Activated CD4-positive, alpha-beta T cell treated with anti-CD3 and anti-CD28 coated beads, Interleukin-2, Interleukin-4, amounts not matched to agents 100 ng/mL and 50 ng/mL, durations not matched to agents 16 hours and 8 hours (primary cell): ENCODE results near the gene IL22RA2.

Experiments
- DNase-seq: peaks from one replicate; pipeline ENCODE4 v3.0.0-alpha.2; 2020; ENCODE audit warnings: low spot score

Gene IL22RA2

DNA sequence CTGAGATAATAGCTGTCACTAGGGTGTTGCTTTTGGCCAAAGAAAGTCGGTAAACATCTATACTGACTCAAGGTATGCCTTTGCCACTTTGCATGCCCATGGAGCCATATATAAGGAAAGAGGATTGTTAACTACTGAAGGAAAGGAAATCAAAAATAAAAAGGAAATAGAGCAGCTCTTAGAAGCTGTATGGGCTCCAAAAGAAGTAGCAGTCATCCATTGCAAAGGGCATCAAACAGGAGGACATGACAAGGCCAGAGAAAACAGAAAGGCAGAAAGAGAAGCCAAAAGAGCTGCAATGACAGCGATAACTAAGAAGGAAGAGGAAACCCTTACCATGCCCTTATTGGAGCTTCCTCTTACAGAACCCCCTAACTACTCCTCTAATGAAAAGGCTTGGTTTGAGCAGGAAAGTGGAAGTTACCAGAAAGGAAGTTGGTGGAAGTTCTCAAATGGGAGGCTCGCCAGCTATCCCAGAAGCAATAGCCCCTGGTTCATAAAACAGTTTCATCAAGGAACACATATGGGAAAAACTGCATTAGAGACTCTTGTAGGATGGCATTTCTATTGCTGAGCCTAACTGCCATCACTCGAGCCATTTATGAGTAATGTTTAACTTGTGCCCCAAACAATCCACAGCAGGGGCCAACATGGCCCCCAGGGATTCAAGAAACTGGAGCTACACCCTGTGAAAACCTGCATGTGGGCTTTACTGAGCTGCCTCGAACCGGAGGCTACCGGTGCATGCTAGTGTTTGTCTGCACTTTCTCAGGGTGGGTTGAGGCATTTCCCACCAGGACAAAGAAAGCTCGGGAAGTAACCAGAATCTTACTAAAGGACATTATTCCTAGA is 7.0 kb downstream of the IL22RA2 start:
- no peak for DNase-seq

DNA sequence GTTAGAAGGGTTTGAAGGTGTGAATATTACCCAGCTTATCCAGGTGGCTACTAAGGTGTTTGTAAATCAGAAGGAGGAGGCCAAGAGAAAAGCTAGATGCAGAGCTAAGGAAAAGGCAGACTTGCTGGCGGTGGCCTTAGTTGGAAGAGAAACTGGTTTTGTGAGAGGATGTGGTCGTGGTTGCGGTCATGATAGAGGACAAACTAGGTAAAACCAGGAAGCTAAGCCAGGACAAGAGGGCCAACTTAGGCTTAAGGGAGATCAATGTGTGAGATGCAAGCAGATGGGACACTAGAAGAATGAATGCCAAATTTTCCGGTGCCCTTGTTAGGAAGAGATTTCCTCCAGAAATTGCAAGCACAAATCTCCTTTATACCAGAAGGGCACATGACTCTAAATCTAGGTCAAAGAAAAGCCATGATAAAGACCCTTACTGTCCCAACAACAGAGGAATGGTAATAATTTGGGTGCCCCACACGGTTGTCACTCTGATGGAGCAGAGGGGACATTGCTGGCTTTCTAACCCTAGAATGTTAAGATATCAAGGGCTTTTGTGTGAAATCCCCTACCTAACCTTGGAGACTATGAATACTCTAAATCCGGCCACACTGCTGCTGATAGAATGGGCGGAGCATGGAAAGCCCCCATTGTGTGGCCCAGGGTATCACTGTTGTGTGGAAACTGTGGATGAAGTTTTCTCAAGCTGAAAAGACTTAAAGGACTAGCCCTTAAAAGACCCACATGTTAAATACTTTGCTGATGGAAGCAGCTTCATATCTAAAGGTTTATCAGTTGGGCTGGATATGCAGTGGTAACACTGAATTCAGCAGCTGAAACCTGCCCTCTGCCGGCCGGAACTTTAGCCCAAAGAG is 7.8 kb downstream of the IL22RA2 start:
- DNase-seq, result peak; percentile 38

DNA sequence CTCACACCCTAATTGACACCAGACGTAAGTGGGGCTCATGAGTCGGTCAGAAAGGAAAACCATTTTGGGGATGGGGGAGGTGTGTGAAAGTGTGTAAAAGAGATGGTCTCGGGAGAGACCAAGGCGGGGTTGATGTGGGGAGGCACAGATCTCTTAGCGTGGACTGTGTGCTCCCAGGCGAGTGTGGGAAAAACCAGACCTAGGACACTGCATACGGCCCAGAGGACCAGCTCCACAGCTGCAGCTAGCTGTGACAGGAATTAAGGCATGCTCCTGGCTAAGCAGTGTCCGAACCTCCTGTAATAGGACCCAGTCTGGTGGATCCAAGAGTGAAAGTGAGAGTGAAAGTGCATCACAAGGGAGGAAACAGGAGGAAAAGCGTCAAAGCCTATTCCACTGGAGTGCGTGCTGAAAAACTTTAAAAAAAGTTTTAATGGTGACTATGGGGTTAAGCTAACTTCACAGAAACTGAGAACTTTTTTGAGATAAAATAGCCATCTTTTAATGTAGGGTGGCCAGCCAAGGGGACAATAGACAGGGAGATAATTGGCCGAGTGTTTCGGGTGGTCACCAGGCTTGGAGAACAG is 9.6 kb downstream of the IL22RA2 start:
- no peak for DNase-seq

DNA sequence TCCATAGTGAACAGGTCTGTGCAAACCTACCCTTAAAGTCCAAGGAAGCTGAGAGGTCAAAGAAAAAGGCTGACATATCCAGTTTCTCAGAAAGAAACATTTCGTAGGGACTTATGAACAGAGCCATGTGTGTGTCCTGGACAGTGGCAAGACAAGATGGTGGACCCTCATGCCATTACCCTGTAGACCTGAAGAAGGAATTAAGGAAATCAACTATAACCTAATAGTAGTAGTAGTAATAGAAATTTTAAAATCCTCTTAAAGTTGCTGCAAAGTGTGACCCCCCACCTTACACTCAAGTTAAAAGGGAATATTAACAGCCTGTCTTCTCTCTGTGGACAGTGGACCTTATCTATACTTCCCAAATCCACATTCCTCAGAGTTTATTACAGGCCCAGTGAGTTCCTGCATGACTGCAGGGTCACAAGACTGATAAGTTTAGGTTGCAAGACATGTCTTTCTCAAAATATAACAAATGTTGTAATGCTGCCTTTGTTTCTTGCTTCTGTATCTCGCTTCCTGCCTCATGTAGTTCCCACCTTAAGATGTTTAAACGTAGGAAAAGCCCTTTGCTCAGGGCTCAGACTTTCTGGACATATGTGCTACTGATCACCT is 10.6 kb downstream of the IL22RA2 start:
- no peak for DNase-seq

DNA sequence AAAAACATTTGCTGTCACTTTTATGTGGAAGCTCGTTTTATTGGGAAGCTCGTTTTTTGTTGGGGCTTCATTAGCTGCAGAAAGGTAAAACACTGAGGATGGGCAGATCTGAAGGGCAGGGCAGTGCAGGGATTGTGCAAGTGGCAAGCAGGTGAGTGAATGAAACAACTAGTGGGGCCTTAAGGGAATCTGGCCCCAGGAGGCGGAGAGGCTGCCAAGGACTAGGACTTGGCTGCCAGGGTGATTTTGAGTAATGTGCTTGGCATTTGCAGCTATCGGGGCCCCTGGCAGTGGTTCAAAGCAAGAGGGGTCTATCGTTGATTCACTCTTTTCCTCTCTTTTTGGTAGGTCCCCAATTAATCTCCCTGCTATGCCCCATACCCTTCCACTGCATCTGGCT is 11.5 kb downstream of the IL22RA2 start:
- no peak for DNase-seq

DNA sequence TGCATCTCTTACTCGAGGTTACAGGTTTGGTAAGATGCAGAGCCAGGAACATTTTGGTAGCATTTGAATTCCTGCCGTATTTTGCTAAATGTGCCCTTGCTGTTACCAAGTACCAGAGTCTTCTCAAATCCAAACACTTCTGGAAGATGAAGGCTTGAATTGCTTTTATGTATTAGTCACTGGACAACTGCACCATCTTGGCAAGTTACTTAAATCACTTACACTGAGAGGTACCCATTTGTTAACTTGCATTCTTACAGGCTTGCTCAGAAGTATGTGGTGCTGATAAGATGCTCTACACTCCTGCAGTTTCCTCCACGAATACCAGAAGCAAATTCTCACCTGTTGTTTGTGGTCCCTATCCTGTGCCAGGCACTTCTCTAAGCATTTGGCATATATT is 12.7 kb downstream of the IL22RA2 start:
- DNase-seq, result no peak

DNA sequence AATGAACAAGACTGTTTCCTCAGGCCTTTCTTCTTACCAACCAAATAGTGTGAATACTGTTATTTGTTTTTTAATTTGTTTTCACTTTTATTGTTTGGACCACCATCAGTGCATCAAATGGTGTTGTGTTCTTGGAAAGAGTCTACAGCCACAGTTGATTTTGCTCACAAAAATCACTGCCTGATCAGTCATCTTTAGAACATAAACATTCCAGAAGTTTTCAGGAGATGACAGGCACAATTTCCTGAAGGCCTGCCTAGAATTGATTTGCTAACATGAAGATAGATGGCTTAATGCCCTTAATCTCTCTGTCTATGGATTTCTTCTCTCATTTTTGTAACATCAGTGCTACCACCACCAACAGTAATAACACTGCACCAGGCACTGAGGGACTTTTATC is 13.5 kb downstream of the IL22RA2 start:
- DNase-seq, result no peak

DNA sequence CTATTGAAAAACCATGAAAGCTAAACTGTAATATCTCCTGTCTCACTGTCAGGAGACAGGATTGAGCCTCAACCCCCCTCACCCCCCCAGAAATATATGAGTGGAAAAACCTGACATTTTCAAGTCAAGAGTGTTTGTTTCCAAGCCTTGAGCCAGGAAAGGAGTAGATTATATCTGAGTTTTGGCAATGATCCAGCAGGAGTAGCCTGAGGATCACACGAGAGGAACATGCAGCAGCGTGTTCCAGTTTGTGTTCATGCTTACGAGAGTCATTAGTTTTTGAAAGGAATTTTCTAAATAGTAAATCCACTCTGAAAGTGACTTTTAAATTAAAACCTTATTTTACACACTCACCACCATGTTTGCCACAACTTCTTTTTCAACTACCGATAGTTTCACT is 15.8 kb downstream of the IL22RA2 start:
- DNase-seq, result no peak

DNA sequence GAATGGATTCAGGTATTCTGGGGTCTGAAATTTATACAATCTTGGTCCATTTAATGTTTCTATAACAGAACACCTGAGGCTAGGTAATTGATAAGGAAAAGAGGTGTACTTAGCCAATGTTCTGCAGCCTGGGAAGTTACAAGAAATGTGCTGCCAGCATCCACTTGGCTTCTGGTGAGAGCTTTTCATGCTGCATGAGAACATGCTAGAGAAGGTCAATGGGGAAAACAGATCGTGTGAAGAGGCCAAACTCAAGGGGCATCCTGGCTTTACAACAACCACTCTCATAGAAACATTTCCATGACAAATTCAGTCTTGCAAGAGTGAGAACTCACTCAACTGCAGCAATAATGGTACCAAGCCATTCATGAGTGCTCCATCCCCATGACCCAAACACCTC is 16.8 kb downstream of the IL22RA2 start:
- DNase-seq, result no peak

DNA sequence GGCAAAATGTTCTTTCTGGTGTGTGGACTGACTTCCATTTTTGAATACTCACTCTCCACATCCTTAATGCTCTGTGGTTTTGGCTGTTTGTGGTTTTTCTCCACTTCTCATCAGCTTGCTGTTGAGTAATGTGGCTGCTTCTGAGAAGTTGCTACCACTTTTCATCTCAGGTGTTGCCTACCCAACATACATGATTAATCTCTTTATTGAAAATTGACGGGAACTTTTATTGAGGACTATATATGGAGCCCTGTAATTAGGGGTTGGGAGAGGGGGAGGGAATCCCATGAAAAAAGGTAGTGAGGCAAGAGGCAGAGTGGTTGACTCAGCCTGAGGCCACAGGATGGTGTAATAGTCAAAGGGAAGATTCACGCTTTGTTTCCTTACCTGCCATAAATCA is 17.6 kb downstream of the IL22RA2 start:
- peak; percentile 81 for DNase-seq

DNA sequence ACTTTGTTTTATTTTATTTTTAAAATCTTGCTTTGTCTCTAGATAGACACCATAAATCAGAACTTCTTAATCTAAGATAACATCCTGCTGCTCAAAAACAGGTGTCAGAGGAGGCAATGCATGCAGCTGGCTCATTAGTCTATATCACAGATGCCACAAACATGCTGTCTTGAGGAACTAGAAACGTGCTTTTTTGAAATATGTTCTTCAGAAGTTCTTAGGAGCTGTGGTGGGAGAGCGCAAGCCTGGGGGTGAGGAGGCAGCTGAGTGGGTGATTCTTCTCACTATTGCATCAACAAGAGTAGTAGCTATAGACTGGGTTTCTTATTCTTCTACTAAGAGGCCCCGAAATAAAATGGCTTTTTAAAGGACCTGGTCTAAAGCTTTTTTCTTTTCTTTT is 23.4 kb downstream of the IL22RA2 start:
- DNase-seq, result no peak

DNA sequence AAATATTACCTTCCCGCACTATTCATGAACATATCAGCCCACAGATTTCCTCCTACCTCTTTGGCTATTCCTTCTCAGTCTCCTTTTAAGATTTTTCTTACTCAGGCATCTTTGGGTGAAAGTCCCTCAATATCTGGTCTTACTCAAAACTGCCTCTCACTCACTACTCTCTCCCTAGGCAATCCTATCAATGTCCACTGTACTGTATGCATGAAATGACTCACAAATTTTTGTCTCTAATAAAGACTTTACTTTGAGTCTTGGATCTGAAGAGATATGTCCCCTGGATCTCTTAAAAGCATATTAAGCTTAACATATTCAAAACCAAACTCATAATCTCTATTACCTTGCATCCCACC is 24.4 kb downstream of the IL22RA2 start:
- DNase-seq, result no peak

DNA sequence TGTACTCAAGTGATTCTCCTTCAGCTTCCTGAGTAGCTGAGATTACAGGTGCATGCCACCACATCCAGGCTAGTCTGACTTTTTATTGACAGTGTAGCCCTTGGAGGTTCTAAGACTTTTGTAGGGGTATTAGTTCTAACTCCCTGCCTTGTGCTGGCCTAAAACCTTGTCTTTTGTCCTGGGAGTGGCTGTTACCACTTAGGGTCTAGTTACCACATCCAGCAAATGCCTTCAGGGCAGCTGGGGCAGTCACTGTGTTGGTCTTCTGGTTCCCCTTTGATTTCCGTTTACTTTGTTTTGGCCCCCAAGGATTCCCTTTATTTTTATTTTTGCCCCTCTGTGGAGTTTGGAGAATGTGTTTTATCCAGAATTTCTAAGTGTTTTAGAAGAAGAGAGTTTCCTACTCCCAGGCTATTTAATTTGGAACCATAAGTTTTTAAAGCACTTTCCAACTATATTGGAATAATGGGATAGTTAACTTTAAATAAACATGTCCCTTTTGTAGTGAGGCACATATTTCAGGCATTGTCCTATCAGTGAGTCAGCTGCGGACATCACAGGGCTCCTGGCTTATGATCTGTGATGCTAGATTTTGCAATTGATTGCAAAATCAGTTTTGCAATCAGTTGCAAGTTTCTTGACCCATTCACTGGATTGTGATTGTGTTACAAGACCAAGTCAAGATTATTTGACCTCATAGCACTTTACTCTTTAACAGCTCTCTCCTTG is 25.0 kb downstream of the IL22RA2 start:
- no peak for DNase-seq

DNA sequence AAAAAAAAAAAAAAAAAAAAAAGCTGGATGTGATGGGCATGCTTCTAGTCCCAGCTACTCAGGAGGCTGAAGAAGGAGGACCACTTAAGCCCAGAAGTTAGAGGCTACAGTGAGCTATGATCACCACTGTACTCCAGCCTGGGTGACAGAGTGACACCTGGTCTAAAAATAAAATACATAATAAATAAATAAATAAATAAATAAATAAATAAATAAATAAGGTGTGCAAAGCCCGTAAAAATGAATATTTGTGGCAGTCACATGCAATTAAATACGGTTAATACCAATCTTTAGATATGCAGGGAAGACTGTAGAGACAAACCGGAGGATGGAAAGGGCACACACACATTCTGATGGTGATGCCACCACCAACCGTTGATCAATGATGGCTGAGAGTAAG is 26.2 kb downstream of the IL22RA2 start:
- DNase-seq, result no peak

DNA sequence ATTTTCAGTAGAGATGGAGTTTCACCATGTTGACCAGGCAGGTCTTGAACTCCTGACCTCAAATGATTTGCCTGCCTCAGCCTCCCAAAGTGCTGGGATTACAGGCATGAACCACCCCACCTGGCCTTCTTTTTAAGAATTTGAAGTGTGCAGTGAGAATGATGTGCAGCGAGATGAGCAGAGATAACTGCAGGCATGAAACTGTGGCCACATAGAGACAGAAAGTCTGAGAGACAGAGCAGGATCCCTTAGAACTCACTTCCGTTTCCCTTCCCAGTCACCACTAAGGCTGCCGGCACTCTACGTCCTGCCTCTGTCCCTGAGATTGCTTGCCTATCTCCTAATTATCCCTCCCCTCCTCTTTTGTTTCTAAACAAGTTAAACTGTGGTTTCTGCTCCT is 27.2 kb downstream of the IL22RA2 start:
- DNase-seq, result no peak

DNA sequence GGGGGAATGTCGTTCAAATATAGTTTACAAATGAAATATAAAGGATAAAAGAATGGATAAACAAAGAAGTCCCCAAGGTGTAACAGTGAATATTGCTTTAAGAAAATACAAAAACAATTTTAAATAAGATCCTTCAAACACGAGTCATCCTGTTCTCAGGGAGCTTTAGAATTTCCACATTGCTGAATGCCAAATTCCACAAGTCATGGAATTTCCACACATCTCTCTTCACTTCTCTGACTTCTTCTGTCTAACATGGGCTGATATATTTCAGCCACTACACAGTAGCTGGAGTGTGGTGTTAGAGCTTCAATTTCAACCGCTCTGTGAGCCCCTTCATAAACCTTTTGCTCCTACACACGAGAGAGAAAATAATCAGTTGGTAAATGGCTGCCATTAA is 28.0 kb downstream of the IL22RA2 start:
- no peak for DNase-seq

DNA sequence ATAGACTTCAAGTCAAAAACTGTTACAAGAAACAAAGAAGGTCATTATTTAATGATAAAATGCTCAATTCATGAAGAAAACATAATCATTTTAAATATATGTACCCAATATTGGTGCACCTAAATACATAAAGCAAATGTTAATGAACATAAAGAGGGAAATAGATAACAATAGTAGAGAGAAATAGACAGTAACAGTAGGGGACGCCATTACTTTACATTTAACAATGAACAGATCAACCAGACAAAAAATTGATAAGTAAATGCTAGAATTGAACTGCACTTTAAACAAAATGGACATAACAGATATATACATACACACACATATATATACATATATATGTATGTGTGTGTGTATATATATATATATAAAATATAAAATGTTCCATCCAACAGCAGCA is 37.4 kb downstream of the IL22RA2 start:
- no peak for DNase-seq

DNA sequence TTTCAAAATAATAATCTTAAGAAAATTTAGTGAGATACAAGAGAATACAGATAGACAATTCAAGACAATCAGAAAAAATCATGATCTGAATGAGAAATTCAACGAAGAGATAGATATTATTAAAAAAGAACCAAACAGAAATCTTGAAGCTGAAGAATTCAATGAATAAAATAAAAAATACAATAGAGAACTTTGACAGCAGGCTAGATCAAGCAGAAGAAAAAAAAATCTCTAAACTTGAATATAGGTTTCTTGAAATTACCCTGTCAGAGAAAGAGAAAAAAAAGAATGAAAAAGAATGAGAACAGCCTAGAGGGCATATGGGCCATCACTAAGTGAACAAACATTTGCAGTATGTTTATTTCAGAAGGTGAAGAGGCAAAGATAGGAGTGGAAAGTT is 39.0 kb downstream of the IL22RA2 start:
- DNase-seq, result no peak

DNA sequence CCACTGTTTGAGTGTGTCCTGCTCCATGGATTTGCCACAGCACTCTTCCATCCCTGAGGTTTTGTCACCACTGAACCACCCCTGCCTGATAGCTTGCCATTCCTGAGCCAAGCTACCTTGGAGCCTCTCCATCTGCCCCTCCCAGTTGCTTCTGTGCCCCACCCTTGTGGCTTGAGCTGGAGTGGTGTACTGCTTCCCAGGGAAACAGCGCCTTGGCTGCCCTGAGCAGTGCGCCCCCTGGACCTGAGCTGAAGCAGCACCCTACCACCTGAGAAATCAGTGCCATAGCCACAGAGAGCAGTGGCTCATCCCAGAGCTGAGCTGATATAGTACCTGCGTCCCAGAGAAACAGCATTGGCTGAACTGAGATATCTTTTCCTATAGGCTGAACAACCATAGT is 40.3 kb downstream of the IL22RA2 start:
- DNase-seq, result no peak

DNA sequence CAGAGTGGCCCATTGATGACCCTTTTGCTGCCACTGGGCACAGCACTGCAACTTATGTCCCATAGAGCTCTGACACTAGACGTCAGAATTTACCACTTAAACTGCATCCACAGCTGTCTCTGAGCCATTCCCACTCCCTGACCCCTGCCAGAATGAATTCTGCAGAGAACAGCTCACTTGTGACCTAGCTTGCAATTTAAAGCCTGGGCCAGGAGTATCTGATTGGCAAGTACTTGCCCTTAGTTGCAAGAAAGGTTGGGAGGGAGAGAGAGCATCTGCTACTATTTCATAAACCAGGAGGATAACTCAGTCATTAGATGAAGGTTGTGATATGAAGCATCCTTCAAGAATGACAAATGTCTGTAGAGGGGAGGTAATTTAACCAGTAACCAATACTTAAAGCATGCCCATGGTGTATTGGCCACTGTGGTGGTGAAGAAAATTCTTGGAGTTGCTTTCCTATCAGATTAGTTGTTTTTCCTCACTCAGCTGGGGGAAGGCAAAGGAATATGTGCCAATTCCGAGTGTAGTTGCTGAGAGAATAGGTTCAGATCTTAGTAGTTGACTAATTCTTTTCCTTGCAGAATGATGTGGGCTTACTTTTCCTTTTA is 46.5 kb downstream of the IL22RA2 start:
- DNase-seq, result no peak

DNA sequence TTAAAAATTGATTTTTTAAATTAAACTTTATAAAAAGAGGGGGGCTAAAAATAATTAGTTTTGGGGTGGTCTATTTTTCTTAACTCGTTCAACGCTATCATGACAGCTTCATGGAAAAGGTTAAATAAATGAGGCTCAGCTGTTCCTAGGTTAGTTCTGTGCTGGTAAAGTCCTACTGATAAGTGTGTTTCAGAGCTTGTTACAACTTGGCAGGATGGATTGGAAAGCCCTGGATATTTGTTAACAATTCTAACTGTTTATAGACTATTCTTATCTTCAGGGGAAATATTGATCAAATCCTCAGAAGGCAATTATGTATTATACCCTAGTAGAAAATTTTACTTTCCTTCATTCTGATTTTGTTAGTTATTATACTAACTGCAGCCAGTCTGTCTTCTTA is 50.4 kb downstream of the IL22RA2 start:
- DNase-seq, result no peak

DNA sequence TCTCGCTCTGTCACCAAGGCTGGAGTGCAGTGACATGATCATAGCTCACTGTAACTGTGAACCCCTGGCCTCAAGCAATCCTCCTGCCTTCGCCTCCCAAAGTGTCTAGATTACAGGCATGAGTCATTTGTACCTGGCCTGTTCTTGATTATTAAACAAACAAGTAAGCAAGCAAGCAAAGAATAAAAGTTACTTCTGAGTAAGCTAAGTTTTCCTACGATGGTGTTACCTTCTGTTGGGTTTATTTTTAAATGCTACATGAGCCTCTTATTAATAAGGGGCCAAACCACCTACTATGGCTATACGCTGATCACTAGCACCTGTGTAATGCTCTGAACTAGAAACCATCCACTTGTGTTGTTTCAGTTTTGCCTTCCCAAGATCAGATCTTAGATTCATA is 50.8 kb downstream of the IL22RA2 start:
- no peak for DNase-seq
